ENCODE results near the gene MYO3B.

MYO3B gene

GRCh38 chr2:170498619-170499018 lies 320.7 kb downstream of the MYO3B start:
- H3K9me2 ChIP-seq (replicated peaks; ENCODE audit: insufficient read depth, low read length), result no peaks in the 10 kb centered on the region
- TF ChIP-seq CTCF (IDR thresholded peaks at IDR 0.05; ENCODE audit: insufficient read depth, low read length, poor library complexity, severe bottlenecking) (no peak), EZH2phosphoT487 (conservative IDR thresholded peaks at IDR 0.05; ENCODE audit: low read length) (no peak)
- H3K36me3 ChIP-seq (ENCODE audit: low read length), result no peaks in the 10 kb centered on the region
- no peaks in the 10 kb centered on the region for H3K27me3 ChIP-seq (ENCODE audit: low read length)
- no peak overlapping the region for H3K27ac ChIP-seq (ENCODE audit: low read depth, low read length)
- no peak overlapping the region for H2AFZ ChIP-seq (ENCODE audit: low read depth, low read length, severe bottlenecking)
- no peak overlapping the region for H3K9ac ChIP-seq (ENCODE audit: low read length)
- H3K79me2 ChIP-seq (ENCODE audit: insufficient read depth, low read length), result no peaks in the 10 kb centered on the region
- H3K4me2 ChIP-seq (ENCODE audit: low read depth, low read length, poor library complexity, severe bottlenecking), result no peak overlapping the region
- no peaks in the 10 kb centered on the region for H3K9me3 ChIP-seq (ENCODE audit: insufficient read depth, low read length)
- no peaks in the 10 kb centered on the region for H4K20me1 ChIP-seq (ENCODE audit: low read depth, low read length)
- H3F3A ChIP-seq (ENCODE audit: insufficient read depth), result no peaks in the 10 kb centered on the region
- H3K4me3 ChIP-seq (ENCODE audit: insufficient read depth, low read length, poor library complexity, severe bottlenecking), result no peak overlapping the region

GRCh38 chr2:170500104-170500503 lies 322.2 kb downstream of the MYO3B start:
- Histone ChIP-seq H3K9ac (ENCODE audit: low read length) (no peak overlapping the region), H3K4me3 (ENCODE audit: insufficient read depth, low read length, poor library complexity, severe bottlenecking) (no peak overlapping the region), H3K36me3 (ENCODE audit: low read length) (no peaks in the 10 kb centered on the region), H3K4me2 (ENCODE audit: low read depth, low read length, poor library complexity, severe bottlenecking) (no peak overlapping the region), H3K9me3 (ENCODE audit: insufficient read depth, low read length) (no peaks in the 10 kb centered on the region), H3K9me2 (replicated peaks; ENCODE audit: insufficient read depth, low read length) (no peaks in the 10 kb centered on the region), H4K20me1 (ENCODE audit: low read depth, low read length) (no peaks in the 10 kb centered on the region), H3F3A (ENCODE audit: insufficient read depth) (no peaks in the 10 kb centered on the region), H3K27me3 (ENCODE audit: low read length) (no peaks in the 10 kb centered on the region), H3K79me2 (ENCODE audit: insufficient read depth, low read length) (no peaks in the 10 kb centered on the region), H3K27ac (ENCODE audit: low read depth, low read length) (no peak overlapping the region), H2AFZ (ENCODE audit: low read depth, low read length, severe bottlenecking) (no peak overlapping the region)
- no peak for TF ChIP-seq CTCF (IDR thresholded peaks at IDR 0.05; ENCODE audit: insufficient read depth, low read length, poor library complexity, severe bottlenecking)
- TF ChIP-seq EZH2phosphoT487 (conservative IDR thresholded peaks at IDR 0.05; ENCODE audit: low read length), result no peak

- H3K4me3 ChIP-seq (ENCODE audit: insufficient read depth, low read length, poor library complexity, severe bottlenecking), result no peak overlapping the region
- H3K79me2 ChIP-seq (ENCODE audit: insufficient read depth, low read length), result no peaks in the 10 kb centered on the region
- no peaks in the 10 kb centered on the region for H3K9me3 ChIP-seq (ENCODE audit: insufficient read depth, low read length)
- H4K20me1 ChIP-seq (ENCODE audit: low read depth, low read length), result no peaks in the 10 kb centered on the region
- no peaks in the 10 kb centered on the region for H3K27me3 ChIP-seq (ENCODE audit: low read length)
- H3F3A ChIP-seq (ENCODE audit: insufficient read depth), result no peaks in the 10 kb centered on the region
- no peaks in the 10 kb centered on the region for H3K9me2 ChIP-seq (replicated peaks; ENCODE audit: insufficient read depth, low read length)
- H2AFZ ChIP-seq (ENCODE audit: low read depth, low read length, severe bottlenecking), result no peak overlapping the region
- H3K27ac ChIP-seq (ENCODE audit: low read depth, low read length), result no peak overlapping the region
- TF ChIP-seq CTCF (IDR thresholded peaks at IDR 0.05; ENCODE audit: insufficient read depth, low read length, poor library complexity, severe bottlenecking) (no peak), EZH2phosphoT487 (conservative IDR thresholded peaks at IDR 0.05; ENCODE audit: low read length) (no peak)
- no peaks in the 10 kb centered on the region for H3K36me3 ChIP-seq (ENCODE audit: low read length)
- no peak overlapping the region for H3K9ac ChIP-seq (ENCODE audit: low read length)
- no peak overlapping the region for H3K4me2 ChIP-seq (ENCODE audit: low read depth, low read length, poor library complexity, severe bottlenecking)
These were observed 322.8 kb downstream of the MYO3B start for GRCh38 chr2:170500770-170501169.

Data from SU-DHL-6 (cell line).